Gastroesophageal sphincter (tissue), 3 donors: ENCODE measurements around the gene TAGLN.

Experiments used
- CTCF ChIP-seq, 4 experiments: fragments of 200-600 bp in 2 of 4; fragments of 450-650 bp in 2 of 4; sonication (generic) in 1 of 4; IDR thresholded peaks; one replicate each; pipeline ENCODE4 v1.5.1; 2017 to 2019; ENCODE audit warnings: antibody characterized with exemption in 4 of 4, mild to moderate bottlenecking in 2 of 4, moderate library complexity in 2 of 4
- EP300 ChIP-seq: sonication (generic); formaldehyde crosslinking; IDR thresholded peaks from one replicate; pipeline ENCODE4 v1.6.1; 2017; ENCODE audit warnings: antibody characterized with exemption, mild to moderate bottlenecking
- POLR2A ChIP-seq, 2 donors: fragments of 450-650 bp; IDR thresholded peaks; one replicate each; pipeline ENCODE4 v1.6.1; 2017; ENCODE audit warnings: antibody characterized with exemption in 2 of 2, mild to moderate bottlenecking in 2 of 2, moderate library complexity in 1 of 2
- POLR2AphosphoS5 ChIP-seq: sonication (generic); formaldehyde crosslinking; IDR thresholded peaks from one replicate; pipeline ENCODE4 v1.6.1; 2017; ENCODE audit warnings: antibody characterized with exemption

GRCh38 chr11:117249571-117249970 is 50.4 kb downstream of the TAGLN start:
- TF ChIP-seq POLR2AphosphoS5 (no peak), CTCF (IDR thresholded peaks at IDR 0.05) (no peak), EP300 (no peak), POLR2A (IDR thresholded peaks at IDR 0.05) (no peak)
